HG03097 (cell line): ENCODE data around the gene TAF11L7.
"Not testable (repeated sequence)": the region's sequence is repeated elsewhere in the genome, so short reads cannot be mapped to it uniquely, and the experiment has no call there.

Source experiments
- ATAC-seq: cut with Tn5 transposase; IDR thresholded peaks from one replicate; pipeline ENCODE4 v1.9.1; 2021; ENCODE audit not compliant: unreplicated experiment, low FRiP score

The TAF11L7 gene

DNA sequence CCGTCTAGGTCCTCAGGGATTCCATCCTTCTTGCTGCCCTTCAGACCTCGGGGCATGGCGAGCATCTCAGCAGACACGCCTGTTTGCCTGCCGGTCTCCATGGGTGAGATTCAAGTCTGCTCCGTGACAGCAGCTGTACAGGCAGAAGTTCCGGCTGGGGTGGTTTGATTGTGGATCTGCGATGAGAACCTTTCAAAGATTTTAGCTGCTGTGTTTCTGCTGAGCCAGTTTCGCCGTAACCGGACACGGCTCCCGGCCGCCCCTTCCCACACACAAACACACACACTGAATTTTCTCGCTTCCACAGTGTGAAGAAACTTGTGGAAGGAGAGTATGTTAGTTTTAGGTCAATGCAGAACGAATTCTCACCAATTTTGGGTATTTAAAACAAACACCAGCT is at the start of gene TAF11L7:
TSS of gene TAF11L7 (minus strand) at position 101 of the 400 bp plus-strand sequence.
- ATAC-seq, result not testable (repeated sequence)

DNA sequence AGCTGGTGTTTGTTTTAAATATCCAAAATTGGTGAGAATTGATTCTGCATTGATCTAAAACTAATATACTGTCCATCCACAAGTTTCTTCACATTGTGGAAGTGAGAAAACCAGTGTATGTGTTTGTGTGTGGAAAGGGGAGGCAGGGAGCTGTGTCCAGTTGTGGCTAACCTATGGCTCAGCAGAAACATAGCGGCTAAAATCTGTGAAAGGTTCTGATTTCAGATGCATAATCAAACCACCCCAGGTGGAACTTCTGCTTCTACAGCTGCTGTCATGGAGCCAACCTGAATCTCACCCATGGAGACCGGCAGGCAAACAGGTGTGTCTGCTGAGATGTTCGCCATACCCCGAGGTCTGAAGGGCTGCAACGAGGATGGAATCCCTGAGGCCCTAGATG is 48.6 kb upstream of the TAF11L7 start, which contains the start of gene TAF11L14:
TSS of gene TAF11L14 (plus strand) at position 301 of the 400 bp plus-strand sequence.
- no peak for ATAC-seq

DNA sequence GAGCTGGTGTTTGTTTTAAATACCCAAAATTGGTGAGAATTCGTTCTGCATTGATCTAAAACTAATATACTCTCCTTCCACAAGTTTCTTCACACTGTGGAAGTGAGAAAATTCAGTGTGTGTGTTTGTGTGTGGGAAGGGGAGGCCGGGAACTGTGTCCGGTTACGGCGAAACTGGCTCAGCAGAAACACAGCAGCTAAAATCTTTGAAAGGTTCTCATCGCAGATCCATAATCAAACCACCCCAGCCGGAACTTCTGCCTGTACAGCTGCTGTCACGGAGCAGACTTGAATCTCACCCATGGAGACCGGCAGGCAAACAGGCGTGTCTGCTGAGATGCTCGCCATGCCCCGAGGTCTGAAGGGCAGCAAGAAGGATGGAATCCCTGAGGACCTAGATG is 46.2 kb upstream of the TAF11L7 start, which contains the start of gene TAF11L13:
TSS of gene TAF11L13 (plus strand) at position 301 of the 400 bp plus-strand sequence.
- not testable (repeated sequence) for ATAC-seq

DNA sequence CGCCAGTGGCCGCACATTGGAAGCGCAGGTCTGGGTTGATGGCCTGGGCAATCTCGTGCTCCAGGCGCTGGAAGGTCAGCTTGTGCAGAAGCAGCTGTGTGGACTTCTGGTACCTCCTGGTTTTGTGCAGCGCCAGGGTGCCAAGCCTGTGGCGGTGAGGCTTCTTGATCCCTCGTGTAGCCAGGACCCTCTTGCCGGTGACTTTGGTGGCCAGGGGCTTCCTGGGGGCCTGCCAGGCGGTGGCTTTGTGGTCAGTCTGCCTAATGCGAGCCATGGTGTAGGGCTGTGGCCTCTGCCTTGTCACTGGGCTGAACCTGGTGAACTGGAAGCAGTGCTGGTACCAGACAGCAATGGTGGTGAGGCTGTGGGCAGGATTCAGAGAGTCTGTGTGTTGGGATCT is 40.1 kb upstream of the TAF11L7 start:
- ATAC-seq, result no peak

DNA sequence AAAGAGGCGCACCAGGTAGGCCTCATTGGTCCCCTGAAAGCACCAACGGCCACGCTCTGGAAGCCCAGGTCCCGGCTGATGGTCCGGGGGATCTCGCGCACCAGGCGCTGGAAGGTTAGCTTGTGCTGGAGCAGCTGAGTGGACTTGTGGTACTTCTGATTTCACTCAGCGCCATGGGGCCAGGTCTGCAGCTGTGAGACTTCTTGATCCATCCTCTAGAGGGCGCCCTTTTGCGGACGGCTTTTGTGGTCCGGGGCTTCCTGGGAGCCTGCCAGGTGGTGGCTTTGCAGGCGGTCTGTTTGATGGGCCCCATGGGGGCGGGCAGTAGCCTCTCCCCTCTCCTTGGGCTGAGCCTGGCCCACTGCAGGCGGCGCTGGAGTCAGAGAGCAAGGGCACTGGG is 35.1 kb upstream of the TAF11L7 start:
- no peak for ATAC-seq

DNA sequence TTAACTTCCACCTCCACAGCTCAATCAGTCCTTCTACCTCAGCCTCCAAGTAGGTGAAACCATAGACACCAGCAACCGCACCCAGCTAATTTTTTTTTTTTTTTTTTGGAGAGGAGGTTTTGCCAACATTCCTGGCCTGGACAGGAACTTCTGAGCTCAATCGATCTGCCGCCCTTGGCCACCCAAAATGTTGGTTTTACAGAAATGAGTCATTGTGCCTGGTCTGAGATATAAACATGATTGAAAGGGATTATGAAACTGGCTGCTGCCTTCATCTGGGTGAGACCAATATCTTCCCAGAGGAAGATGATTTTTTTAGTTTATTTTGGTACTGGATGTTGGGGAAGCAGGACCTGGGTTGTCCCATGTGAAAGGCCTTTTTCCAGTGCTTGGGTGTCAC is 33.8 kb upstream of the TAF11L7 start:
- ATAC-seq, result no peak

DNA sequence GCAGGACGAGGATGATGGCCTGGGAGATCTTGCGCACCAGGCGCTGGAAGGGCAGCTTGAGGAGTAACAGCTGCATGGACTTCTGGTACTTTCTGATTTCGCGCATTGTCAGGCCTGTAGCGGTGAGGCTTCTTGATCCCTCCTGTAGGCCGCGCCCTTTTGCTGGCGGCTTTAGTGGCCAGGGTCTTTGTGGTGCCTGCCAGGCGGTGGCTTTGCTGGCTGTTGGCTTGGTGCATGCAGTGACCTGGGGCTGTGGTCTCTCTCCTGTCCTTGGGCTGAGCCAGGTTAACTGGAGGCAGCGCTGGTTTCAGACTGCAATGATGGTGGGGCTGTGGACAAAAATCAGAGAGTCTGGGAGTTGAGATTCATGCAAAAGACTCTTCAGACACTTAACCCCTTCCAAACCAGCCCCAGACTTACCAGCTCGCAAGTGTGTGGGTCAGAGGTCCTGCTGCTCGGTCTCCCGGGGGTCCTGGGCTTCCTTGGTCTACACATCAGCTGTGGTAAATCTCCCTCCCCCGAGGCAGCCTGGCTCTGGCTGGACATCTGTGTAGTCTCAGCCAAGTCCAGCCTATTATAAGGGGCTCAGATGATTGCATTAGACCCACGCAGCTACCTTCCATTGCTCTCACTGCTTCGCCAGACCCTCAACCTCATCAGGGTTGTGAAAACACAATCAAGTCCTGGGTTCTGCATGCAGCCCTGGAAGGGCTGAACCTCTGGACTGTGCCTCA is 29.5 kb upstream of the TAF11L7 start:
- no peak for ATAC-seq

DNA sequence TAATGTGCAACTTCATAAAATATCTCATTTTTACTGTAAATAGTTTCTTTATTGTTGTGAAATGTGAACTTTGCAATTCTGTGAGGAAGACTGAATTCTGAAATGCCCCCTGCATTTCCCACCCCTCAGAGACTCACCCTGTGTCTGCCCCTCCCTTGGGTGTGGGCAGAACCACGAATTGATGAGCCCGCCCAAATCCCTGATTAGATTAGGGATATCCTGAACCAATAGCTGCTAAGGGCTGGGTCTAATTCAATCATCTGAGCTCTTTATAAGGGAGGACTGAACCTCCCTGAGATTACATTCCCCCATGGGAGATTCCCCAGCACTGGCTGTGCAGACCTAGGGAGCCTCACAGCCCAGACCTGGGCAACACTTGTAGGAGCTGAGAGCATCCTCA is 24.5 kb upstream of the TAF11L7 start, which contains the start of gene TAF11L12:
TSS of gene TAF11L12 (plus strand) at position 301 of the 400 bp plus-strand sequence.
- not testable (repeated sequence) for ATAC-seq

DNA sequence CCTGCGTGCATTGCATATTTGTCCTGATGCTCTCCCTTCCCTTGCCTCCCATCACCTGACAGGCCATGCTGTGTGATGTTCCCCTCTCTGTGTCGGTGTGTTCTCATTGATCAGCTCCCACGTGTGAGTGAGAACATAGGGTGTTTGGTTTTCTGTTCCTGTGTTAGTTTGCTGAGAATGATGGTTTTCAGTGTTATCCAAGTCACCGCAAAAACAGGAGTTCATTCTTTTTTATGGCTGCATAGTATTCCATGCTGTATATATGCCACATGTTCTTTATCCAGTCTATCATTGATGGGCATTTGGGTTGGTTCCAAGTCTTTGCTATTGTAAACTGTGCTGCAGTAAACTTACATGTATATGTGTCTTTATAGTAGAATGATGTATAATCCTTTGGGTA is 21.9 kb upstream of the TAF11L7 start:
- not testable (repeated sequence) for ATAC-seq

DNA sequence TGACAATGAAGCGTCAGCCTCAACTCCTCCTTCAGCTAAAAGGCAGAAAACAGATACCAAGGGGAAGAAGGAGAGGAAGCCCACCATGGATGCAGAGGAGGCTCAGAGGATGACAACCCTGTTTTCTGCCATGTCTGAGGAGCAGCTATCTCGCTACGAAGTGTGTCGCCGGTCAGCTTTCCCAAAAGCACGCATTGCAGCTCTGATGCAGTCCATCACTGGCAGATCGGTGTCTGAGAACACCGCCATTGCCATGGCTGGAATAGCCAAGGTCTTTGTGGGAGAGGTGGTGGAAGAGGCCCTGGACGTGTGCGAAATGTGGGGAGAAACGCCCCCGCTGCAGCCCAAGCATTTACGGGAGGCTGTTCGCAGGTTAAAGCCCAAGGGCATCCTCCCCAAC is 19.4 kb upstream of the TAF11L7 start:
- ATAC-seq, result no peak

DNA sequence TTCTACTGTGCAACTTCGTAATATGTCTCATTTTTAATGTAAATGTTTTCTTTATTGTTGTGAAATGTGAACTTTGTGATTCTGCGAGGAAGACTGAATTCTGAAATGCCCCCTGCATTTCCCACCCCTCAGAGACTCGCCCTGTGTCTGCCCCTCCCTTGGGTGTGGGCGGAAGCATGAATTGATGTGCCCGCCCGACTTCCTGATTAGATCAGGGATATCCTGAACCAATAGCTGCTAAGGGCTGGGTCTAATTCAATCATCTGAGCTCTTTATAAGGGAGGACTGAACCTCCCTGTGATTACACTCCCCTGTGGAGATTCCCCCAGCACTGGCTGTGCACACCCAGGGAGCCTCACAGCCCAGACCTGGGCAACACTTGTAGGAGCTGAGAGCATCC is 18.3 kb upstream of the TAF11L7 start, which contains the start of gene TAF11L11:
TSS of gene TAF11L11 (plus strand) at position 304 of the 400 bp plus-strand sequence.
- not testable (repeated sequence) for ATAC-seq

DNA sequence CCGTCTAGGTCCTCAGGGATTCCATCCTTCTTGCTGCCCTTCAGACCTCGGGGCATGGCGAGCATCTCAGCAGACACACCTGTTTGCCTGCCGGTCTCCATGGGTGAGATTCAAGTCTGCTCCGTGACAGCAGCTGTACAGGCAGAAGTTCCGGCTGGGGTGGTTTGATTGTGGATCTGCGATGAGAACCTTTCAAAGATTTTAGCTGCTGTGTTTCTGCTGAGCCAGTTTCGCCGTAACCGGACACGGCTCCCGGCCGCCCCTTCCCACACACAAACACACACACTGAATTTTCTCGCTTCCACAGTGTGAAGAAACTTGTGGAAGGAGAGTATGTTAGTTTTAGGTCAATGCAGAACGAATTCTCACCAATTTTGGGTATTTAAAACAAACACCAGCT is 12.2 kb upstream of the TAF11L7 start, which contains the start of gene TAF11L10:
TSS of gene TAF11L10 (minus strand) at position 101 of the 400 bp plus-strand sequence.
- ATAC-seq, result not testable (repeated sequence)

DNA sequence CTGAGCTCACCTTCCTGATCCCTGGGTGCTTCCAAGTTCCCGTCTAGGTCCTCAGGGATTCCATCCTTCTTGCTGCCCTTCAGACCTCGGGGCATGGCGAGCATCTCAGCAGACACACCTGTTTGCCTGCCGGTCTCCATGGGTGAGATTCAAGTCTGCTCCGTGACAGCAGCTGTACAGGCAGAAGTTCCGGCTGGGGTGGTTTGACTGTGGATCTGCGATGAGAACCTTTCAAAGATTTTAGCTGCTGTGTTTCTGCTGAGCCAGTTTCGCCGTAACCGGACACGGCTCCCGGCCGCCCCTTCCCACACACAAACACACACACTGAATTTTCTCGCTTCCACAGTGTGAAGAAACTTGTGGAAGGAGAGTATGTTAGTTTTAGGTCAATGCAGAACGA is 8.7 kb upstream of the TAF11L7 start, which contains the start of gene TAF11L9:
TSS of gene TAF11L9 (minus strand) at position 140 of the 400 bp plus-strand sequence.
- ATAC-seq, result not testable (repeated sequence)

DNA sequence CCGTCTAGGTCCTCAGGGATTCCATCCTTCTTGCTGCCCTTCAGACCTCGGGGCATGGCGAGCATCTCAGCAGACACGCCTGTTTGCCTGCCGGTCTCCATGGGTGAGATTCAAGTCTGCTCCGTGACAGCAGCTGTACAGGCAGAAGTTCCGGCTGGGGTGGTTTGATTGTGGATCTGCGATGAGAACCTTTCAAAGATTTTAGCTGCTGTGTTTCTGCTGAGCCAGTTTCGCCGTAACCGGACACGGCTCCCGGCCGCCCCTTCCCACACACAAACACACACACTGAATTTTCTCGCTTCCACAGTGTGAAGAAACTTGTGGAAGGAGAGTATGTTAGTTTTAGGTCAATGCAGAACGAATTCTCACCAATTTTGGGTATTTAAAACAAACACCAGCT is 5.3 kb upstream of the TAF11L7 start, which contains the start of gene TAF11L8:
TSS of gene TAF11L8 (minus strand) at position 101 of the 400 bp plus-strand sequence.
- not testable (repeated sequence) for ATAC-seq
